A549 (cell line): ENCODE data around the gene BLMH. TPM values are rescaled to one million over a fixed set of nuclear protein-coding genes. Genes with fewer than 3 reads are reported as not detected.

Experiments used
- ATAC-seq, 2 experiments: fragments of 200-7000 bp in 1 of 2; fragments of >200 bp in 1 of 2; cut with Nextera tagmentation in 1 of 2; cut with Tn5 transposase in 1 of 2; 3 replicates each; pipeline versions ENCODE4 v1.8.0 to v1.9.1; 2018 to 2020; ENCODE audit warnings: mild to moderate bottlenecking in 1 of 2, moderate library complexity in 1 of 2
- CTCF ChIA-PET: fragments of 300-600 bp; sonication (Branson Sonifier 250); formaldehyde crosslinking; extraction: SDS; loops from one replicate; lab custom pipeline; 2021; ENCODE audit warnings: antibody characterized with exemption, inconsistent platforms; lab: Yijun Ruan, JAX
- POLR2A ChIA-PET: fragments of 350-600 bp; formaldehyde crosslinking; extraction: SDS; loops from one replicate; lab custom pipeline; 2021; ENCODE audit warnings: antibody characterized with exemption, inconsistent platforms; lab: Yijun Ruan, JAX
- DNase-seq, 2 experiments: peaks; one replicate each; pipeline versions ENCODE4 v3.0.0 to v3.0.0-alpha.2; 2011 to 2016; ENCODE audit warnings: low read depth in 1 of 2, low spot score in 1 of 2
- FAIRE-seq: peaks from 2 replicates; lab custom pipeline; 2011; peaks lifted over from hg19 to GRCh38; lab: Jason Lieb, UNC
- H3K27ac ChIP-seq, 2 experiments: fragments of >200 bp; sonication (Bioruptor Twin); formaldehyde crosslinking; 3 replicates each; pipeline ENCODE4 v1.5.1; 2016 to 2017
- H3K4me1 ChIP-seq: fragments of >200 bp; sonication (Bioruptor Twin); formaldehyde crosslinking; 3 replicates; pipeline ENCODE4 v1.6.1; 2016
- H3K4me2 ChIP-seq: fragments of >200 bp; sonication (Bioruptor Twin); formaldehyde crosslinking; 3 replicates; pipeline ENCODE4 v1.6.1; 2016
- H3K4me3 ChIP-seq: fragments of >200 bp; sonication (Bioruptor Twin); formaldehyde crosslinking; 3 replicates; pipeline ENCODE4 v1.5.1; 2016
- H3K9me3 ChIP-seq: fragments of >200 bp; sonication (Bioruptor Twin); formaldehyde crosslinking; 3 replicates; pipeline ENCODE4 v1.6.1; 2016
- BCL3 ChIP-seq: fragments of >200 bp; sonication (Bioruptor Twin); formaldehyde crosslinking; IDR thresholded peaks from 3 replicates; pipeline ENCODE4 v1.6.1; 2016
- CBX2 ChIP-seq: fragments of 200-600 bp; sonication (generic); IDR thresholded peaks from 2 replicates; pipeline ENCODE4 v1.6.1; 2016; ENCODE audit warnings: low read depth, mild to moderate bottlenecking, borderline replicate concordance
- CBX8 ChIP-seq: fragments of 200-600 bp; sonication (generic); IDR thresholded peaks from 2 replicates; pipeline ENCODE4 v1.6.1; 2016
- CEBPB ChIP-seq, 2 experiments: fragments of >200 bp in 1 of 2; sonication (Bioruptor Twin) in 1 of 2; formaldehyde crosslinking in 1 of 2; IDR thresholded peaks; 2 replicates each; pipeline ENCODE4 v1.6.1; 2012 to 2016
- CHD2 ChIP-seq: fragments of 150-350 bp; IDR thresholded peaks from 2 replicates; pipeline ENCODE4 v1.6.1; 2014; ENCODE audit warnings: low read length; ENCODE audit not compliant: partially characterized antibody
- EHMT2 ChIP-seq: fragments of 200-600 bp; sonication (generic); IDR thresholded peaks from 2 replicates; pipeline ENCODE4 v1.6.1; 2016; ENCODE audit warnings: antibody characterized with exemption, low read depth, mild to moderate bottlenecking, moderate library complexity
- FOXS1 ChIP-seq: fragments of 250-450 bp; sonication (Bioruptor Pico); IDR thresholded peaks from 2 replicates; pipeline ENCODE4 v1.5.0; 2020; ENCODE audit warnings: mild to moderate bottlenecking, moderate library complexity
- GATA3 ChIP-seq: IDR thresholded peaks from 2 replicates; pipeline ENCODE4 v1.6.1; 2012; ENCODE audit warnings: borderline replicate concordance
- HES2 ChIP-seq: fragments of >200 bp; sonication (Bioruptor Twin); formaldehyde crosslinking; IDR thresholded peaks from 2 replicates; pipeline ENCODE4 v1.6.1; 2016
- HMGXB4 ChIP-seq: fragments of 250-450 bp; sonication (Bioruptor Pico); IDR thresholded peaks from 2 replicates; pipeline ENCODE4 v1.5.0; 2021; ENCODE audit warnings: mild to moderate bottlenecking, moderate library complexity, borderline replicate concordance
- HOXA7 ChIP-seq: fragments of 250-450 bp; sonication (Bioruptor Pico); IDR thresholded peaks from 2 replicates; pipeline ENCODE4 v1.5.0; 2020; ENCODE audit warnings: mild to moderate bottlenecking, moderate library complexity
- HOXB13 ChIP-seq: fragments of 250-450 bp; sonication (Bioruptor Pico); IDR thresholded peaks from 2 replicates; pipeline ENCODE4 v1.5.0; 2020; ENCODE audit warnings: low read depth, mild to moderate bottlenecking, moderate library complexity
- HOXB5 ChIP-seq: fragments of 250-450 bp; sonication (Bioruptor Pico); IDR thresholded peaks from 2 replicates; pipeline ENCODE4 v1.5.0; 2020; ENCODE audit warnings: mild to moderate bottlenecking, moderate library complexity
- JUN ChIP-seq, 2 experiments: fragments of >200 bp; sonication (Bioruptor Twin); formaldehyde crosslinking; IDR thresholded peaks; 2 replicates in 1 of 2; 3 replicates in 1 of 2; pipeline ENCODE4 v1.6.1; 2016 to 2017
- KDM5A ChIP-seq: fragments of 200-600 bp; sonication (generic); IDR thresholded peaks from 2 replicates; pipeline ENCODE4 v1.6.1; 2016; ENCODE audit warnings: antibody characterized with exemption, mild to moderate bottlenecking
- MAX ChIP-seq: IDR thresholded peaks from 2 replicates; pipeline ENCODE4 v1.6.1; 2012
- MAZ ChIP-seq: fragments of 150-350 bp; IDR thresholded peaks from 2 replicates; pipeline ENCODE4 v1.6.1; 2014; ENCODE audit warnings: antibody characterized with exemption, low read depth, low read length, borderline replicate concordance
- NFE2L2 ChIP-seq: fragments of 150-350 bp; conservative IDR thresholded peaks from 2 replicates; pipeline ENCODE4 v1.6.1; 2014; ENCODE audit warnings: low read length
- NR3C1 ChIP-seq: fragments of >200 bp; sonication (Bioruptor Twin); formaldehyde crosslinking; IDR thresholded peaks from 3 replicates; pipeline ENCODE4 v1.6.1; 2017
- PBX3 ChIP-seq: IDR thresholded peaks from 2 replicates; pipeline ENCODE4 v1.6.1; 2012
- RAD21 ChIP-seq, 2 experiments: fragments of >200 bp in 1 of 2; sonication (Bioruptor Twin) in 1 of 2; formaldehyde crosslinking in 1 of 2; IDR thresholded peaks in 1 of 2; conservative IDR thresholded peaks in 1 of 2; 2 replicates in 1 of 2; 3 replicates in 1 of 2; pipeline ENCODE4 v1.6.1; 2012 to 2018; ENCODE audit warnings: inconsistent platforms in 1 of 2
- SREBF2 ChIP-seq: fragments of 450-650 bp; IDR thresholded peaks from 2 replicates; pipeline ENCODE4 v1.6.1; 2014; ENCODE audit warnings: mild to moderate bottlenecking, moderate library complexity
- TFCP2L1 ChIP-seq: fragments of 250-450 bp; sonication (Bioruptor Pico); IDR thresholded peaks from 2 replicates; pipeline ENCODE4 v1.5.0; 2021; ENCODE audit warnings: mild to moderate bottlenecking
- USF2 ChIP-seq: fragments of 450-650 bp; IDR thresholded peaks from 2 replicates; pipeline ENCODE4 v1.6.1; 2014; ENCODE audit warnings: antibody characterized with exemption
- ZC3H11A ChIP-seq: fragments of 450-650 bp; IDR thresholded peaks from 2 replicates; pipeline ENCODE4 v1.6.1; 2014; ENCODE audit warnings: antibody characterized with exemption, mild to moderate bottlenecking
- ZNF302 ChIP-seq: fragments of 250-450 bp; sonication (Bioruptor Pico); IDR thresholded peaks from 2 replicates; pipeline ENCODE4 v1.9.0; 2021; ENCODE audit warnings: inconsistent platforms, mild to moderate bottlenecking, moderate library complexity
- ZSCAN20 ChIP-seq: fragments of 250-450 bp; sonication (Bioruptor Pico); IDR thresholded peaks from 2 replicates; pipeline ENCODE4 v1.8.0; 2022; ENCODE audit warnings: mild to moderate bottlenecking, moderate library complexity
- WGBS: methylation state at CpG from one replicate; pipeline ENCODE4 v1.1.6; 2017; ENCODE audit errors: missing lambda C conversion rate; 5-methylcytosine and 5-hydroxymethylcytosine counted together
- polyA plus RNA-seq, 4 experiments: library from polyadenylated mRNA; depleted of rRNA in 3 of 4; stranded (reverse); fragments of >200 nt; fragmentation: RNase III in 1 of 4; extraction: RNeasy Plus Mini Kit Qiagen cat#74134 plus additional on column Dnase treatment in 1 of 4; gene quantifications; 2 replicates in 3 of 4; 3 replicates in 1 of 4; pipeline ENCODE4 v1.2.3, GENCODE V29; 2011 to 2017

The BLMH gene
- polyA plus RNA-seq, 2 of the 4 experiments (the other 2 are of a cell fraction), result 38.5 to 66.4 TPM

- H3K9me3 ChIP-seq, result no peaks in the 10 kb centered on the region
- no peaks in the 10 kb centered on the region for H3K4me1 ChIP-seq
- H3K4me3 ChIP-seq, result no peak overlapping the region
- no peak overlapping the region for H3K27ac ChIP-seq
- ChIA-PET CTCF (interaction anchor here (0.6 to 1.5 kb wide), 3 partner anchors 15 to 112 kb away, joined by 3 to 5 read pairs (median 4); no protein-coding TSS in a partner anchor), POLR2A (no interaction called here)
- no peak overlapping the region for H3K4me2 ChIP-seq
- DNase-seq, result no peak
- no peak for ATAC-seq
- 79% methylated on average over 6 of the region's 6 CpGs for WGBS
- TF ChIP-seq PBX3 (no peak), GATA3 (no peak), ZNF302 (CRISPR knock-in tag) (no peak), ZSCAN20 (CRISPR knock-in tag) (no peak), ZC3H11A (no peak), CBX2 (no peak), USF2 (no peak), KDM5A (no peak), CBX8 (no peak), HOXB5 (CRISPR knock-in tag) (no peak), NR3C1 (no peak), HOXB13 (CRISPR knock-in tag) (no peak)
- no peak for FAIRE-seq
Measured at GRCh38 chr17:30217054-30217453, 74.7 kb downstream of the BLMH start.

- Histone ChIP-seq H3K4me2 (no peak overlapping the region), H3K4me1 (no peaks in the 10 kb centered on the region), H3K9me3 (no peaks in the 10 kb centered on the region), H3K27ac (no peak overlapping the region), H3K4me3 (no peak overlapping the region)
- TF ChIP-seq MAX (no peak), JUN (IDR thresholded peaks at IDR 0.05) (no peak), HES2 (no peak), MAZ (no peak), CEBPB (IDR thresholded peaks at IDR 0.05) (no peak), ZC3H11A (no peak), EHMT2 (no peak), HOXA7 (CRISPR knock-in tag) (no peak)
- POLR2A ChIA-PET, result no interaction called here
- FAIRE-seq (no peak), DNase-seq (no peak), ATAC-seq (peak; percentile 30 to 62; a peak in 4 of 6 replicates)
- WGBS, result 77% methylated on average over 11 of the region's 11 CpGs
- CTCF ChIA-PET, result interaction anchor here (0.9 to 1.6 kb wide), 5 partner anchors 9 to 124 kb away, joined by 3 to 4 read pairs (median 3); no protein-coding TSS in a partner anchor
Measured at GRCh38 chr17:30212750-30213149, 79.0 kb downstream of the BLMH start.

GRCh38 chr17:30211371-30211770 is 80.4 kb downstream of the BLMH start:
- POLR2A ChIA-PET, result no interaction called here
- CTCF ChIA-PET, result no interaction called here
- 80% methylated on average over 6 of the region's 6 CpGs for WGBS
- Histone ChIP-seq H3K4me3 (no peak overlapping the region), H3K4me1 (no peaks in the 10 kb centered on the region), H3K4me2 (no peak overlapping the region), H3K9me3 (no peaks in the 10 kb centered on the region), H3K27ac (no peak overlapping the region)
- DNase-seq (no peak), FAIRE-seq (no peak), ATAC-seq (no peak)
- TF ChIP-seq NFE2L2 (no peak), RAD21 (conservative IDR thresholded peaks at IDR 0.05 in 1 of 2, IDR thresholded peaks at IDR 0.05 in 1 of 2) (no peak), HMGXB4 (no peak), GATA3 (no peak), MAZ (no peak), CHD2 (no peak), TFCP2L1 (CRISPR knock-in tag) (no peak), FOXS1 (CRISPR knock-in tag) (no peak), BCL3 (no peak), MAX (no peak), ZSCAN20 (CRISPR knock-in tag) (no peak), SREBF2 (no peak), ZNF302 (CRISPR knock-in tag) (no peak)
